Measurements from ENCODE around the gene TTC23.

DNA sequence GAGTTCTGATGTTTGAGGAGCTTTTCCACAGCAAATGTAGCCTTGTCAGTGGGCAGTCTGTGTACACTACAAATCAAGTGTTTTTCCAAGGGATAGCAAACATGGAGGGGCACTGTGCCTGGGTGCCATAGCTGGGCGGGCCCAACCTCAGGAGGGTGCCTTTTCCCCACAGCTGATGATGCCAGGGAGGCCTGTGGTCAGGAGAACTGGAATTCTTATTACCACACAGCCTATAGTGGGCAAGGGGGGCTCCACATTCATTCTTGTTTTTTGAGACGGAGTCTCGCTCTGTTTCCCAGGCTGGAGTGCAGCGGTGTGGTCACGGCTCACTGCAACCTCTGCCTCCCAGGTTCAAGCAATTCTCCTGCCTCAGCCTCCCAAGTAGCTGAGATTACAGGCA, 102.7 kb downstream of the TTC23 start:
- TF ChIP-seq POLR2AphosphoS5 (IDR thresholded peaks at IDR 0.05) = peak in 1 of 4 donors; percentile 41
- TF ChIP-seq, protein P1, sequence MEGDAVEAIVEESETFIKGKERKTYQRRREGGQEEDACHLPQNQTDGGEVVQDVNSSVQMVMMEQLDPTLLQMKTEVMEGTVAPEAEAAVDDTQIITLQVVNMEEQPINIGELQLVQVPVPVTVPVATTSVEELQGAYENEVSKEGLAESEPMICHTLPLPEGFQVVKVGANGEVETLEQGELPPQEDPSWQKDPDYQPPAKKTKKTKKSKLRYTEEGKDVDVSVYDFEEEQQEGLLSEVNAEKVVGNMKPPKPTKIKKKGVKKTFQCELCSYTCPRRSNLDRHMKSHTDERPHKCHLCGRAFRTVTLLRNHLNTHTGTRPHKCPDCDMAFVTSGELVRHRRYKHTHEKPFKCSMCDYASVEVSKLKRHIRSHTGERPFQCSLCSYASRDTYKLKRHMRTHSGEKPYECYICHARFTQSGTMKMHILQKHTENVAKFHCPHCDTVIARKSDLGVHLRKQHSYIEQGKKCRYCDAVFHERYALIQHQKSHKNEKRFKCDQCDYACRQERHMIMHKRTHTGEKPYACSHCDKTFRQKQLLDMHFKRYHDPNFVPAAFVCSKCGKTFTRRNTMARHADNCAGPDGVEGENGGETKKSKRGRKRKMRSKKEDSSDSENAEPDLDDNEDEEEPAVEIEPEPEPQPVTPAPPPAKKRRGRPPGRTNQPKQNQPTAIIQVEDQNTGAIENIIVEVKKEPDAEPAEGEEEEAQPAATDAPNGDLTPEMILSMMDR (IDR thresholded peaks at IDR 0.05) = no peak
- no peak for TF ChIP-seq POLR2A (IDR thresholded peaks at IDR 0.05)
